HEK293 (cell line): ENCODE results near the gene MRPL20.

ENCODE experiments used
- CTCF ChIA-PET: fragments of 350-600 bp; formaldehyde crosslinking; extraction: SDS; loops from one replicate; lab custom pipeline; 2021; ENCODE audit warnings: antibody characterized with exemption; lab: Yijun Ruan, JAX
- POLR2A ChIA-PET: fragments of 300-600 bp; formaldehyde crosslinking; extraction: SDS; loops from one replicate; lab custom pipeline; 2020; ENCODE audit warnings: antibody characterized with exemption, inconsistent platforms; lab: Yijun Ruan, JAX
- H3K27ac ChIP-seq: fragments of 200-500 bp; sonication (Bioruptor generic); 2 replicates; pipeline ENCODE4 v1.5.1; 2014; ENCODE audit warnings: low read depth, low read length, control low read depth, inconsistent platforms; ENCODE audit errors: extremely low read depth
- H3K36me3 ChIP-seq, 2 experiments: fragments of 200-500 bp in 1 of 2; sonication (Bioruptor generic) in 1 of 2; 1 replicate in 1 of 2; 2 replicates in 1 of 2; pipeline ENCODE4 v1.5.1; 2014 to 2017; ENCODE audit warnings: inconsistent platforms in 2 of 2, low read length in 2 of 2; ENCODE audit not compliant: control insufficient read depth in 2 of 2, insufficient read depth in 1 of 2
- H3K4me1 ChIP-seq: fragments of 200-500 bp; sonication (Bioruptor generic); 2 replicates; pipeline ENCODE4 v1.5.1; 2014; ENCODE audit warnings: mild to moderate bottlenecking, low read length, inconsistent platforms; ENCODE audit not compliant: control insufficient read depth, insufficient read depth
- H3K4me3 ChIP-seq: 2 replicates; pipeline ENCODE4 v1.5.1; 2011; ENCODE audit warnings: low read depth, mild to moderate bottlenecking, control low read depth, low read length, moderate library complexity
- H3K9me3 ChIP-seq: fragments of 200-500 bp; sonication (Bioruptor generic); 2 replicates; pipeline ENCODE4 v1.5.1; 2014; ENCODE audit warnings: low read depth, low read length, inconsistent platforms; ENCODE audit not compliant: control insufficient read depth, insufficient read depth
- HOXD13 ChIP-seq: sonication (generic); formaldehyde crosslinking; IDR thresholded peaks from 2 replicates; pipeline ENCODE4 v1.8.0; 2022; ENCODE audit warnings: missing genetic modification reagents, borderline replicate concordance
- KLF1 ChIP-seq: fragments of 450-650 bp; formaldehyde crosslinking; IDR thresholded peaks from 2 replicates; pipeline ENCODE4 v1.5.1; 2016; ENCODE audit warnings: missing biosample characterization, missing genetic modification characterization
- KLF8 ChIP-seq: fragments of 450-650 bp; formaldehyde crosslinking; IDR thresholded peaks from 2 replicates; pipeline ENCODE4 v1.5.1; 2016; ENCODE audit warnings: missing biosample characterization, missing genetic modification characterization
- PATZ1 ChIP-seq: fragments of 450-650 bp; formaldehyde crosslinking; IDR thresholded peaks from 2 replicates; pipeline ENCODE4 v1.5.1; 2016; ENCODE audit warnings: missing biosample characterization, missing genetic modification characterization
- PBX3 ChIP-seq: sonication (generic); formaldehyde crosslinking; IDR thresholded peaks from 2 replicates; pipeline ENCODE4 v1.8.1; 2022; ENCODE audit warnings: mild to moderate bottlenecking, moderate library complexity, missing genetic modification reagents
- TSHZ1 ChIP-seq: fragments of 450-650 bp; formaldehyde crosslinking; IDR thresholded peaks from 2 replicates; pipeline ENCODE4 v1.5.1; 2016; ENCODE audit warnings: missing biosample characterization, missing genetic modification characterization, borderline replicate concordance
- ZEB2 ChIP-seq: fragments of 450-650 bp; formaldehyde crosslinking; IDR thresholded peaks from 2 replicates; pipeline ENCODE4 v1.5.1; 2016; ENCODE audit warnings: missing biosample characterization, missing genetic modification characterization
- ZFP3 ChIP-seq: fragments of 450-650 bp; formaldehyde crosslinking; IDR thresholded peaks from 2 replicates; pipeline ENCODE4 v1.5.1; 2016; ENCODE audit warnings: low read depth, missing biosample characterization, missing genetic modification characterization
- ZFP41 ChIP-seq: fragments of 450-650 bp; formaldehyde crosslinking; IDR thresholded peaks from 2 replicates; pipeline ENCODE4 v1.5.1; 2016; ENCODE audit warnings: missing biosample characterization, missing genetic modification characterization, borderline replicate concordance
- ZNF146 ChIP-seq: fragments of 450-650 bp; formaldehyde crosslinking; IDR thresholded peaks from 2 replicates; pipeline ENCODE4 v1.5.1; 2016; ENCODE audit warnings: missing biosample characterization, missing genetic modification characterization
- ZNF184 ChIP-seq: fragments of 450-650 bp; IDR thresholded peaks from 2 replicates; pipeline ENCODE4 v1.5.1; 2018; ENCODE audit warnings: missing biosample characterization, mild to moderate bottlenecking, missing genetic modification characterization
- ZNF19 ChIP-seq: fragments of 450-650 bp; formaldehyde crosslinking; IDR thresholded peaks from 2 replicates; pipeline ENCODE4; 2016; ENCODE audit warnings: missing biosample characterization, missing genetic modification characterization, low read depth
- ZNF266 ChIP-seq: fragments of 450-650 bp; formaldehyde crosslinking; IDR thresholded peaks from 2 replicates; pipeline ENCODE4 v1.5.1; 2016; ENCODE audit warnings: missing biosample characterization, missing genetic modification characterization, low read depth
- ZNF302 ChIP-seq: fragments of 450-650 bp; formaldehyde crosslinking; IDR thresholded peaks from 2 replicates; pipeline ENCODE4 v1.5.1; 2016; ENCODE audit warnings: missing biosample characterization, missing genetic modification characterization, low read depth
- ZNF394 ChIP-seq: fragments of 450-650 bp; formaldehyde crosslinking; IDR thresholded peaks from 2 replicates; pipeline ENCODE4 v1.5.1; 2016; ENCODE audit warnings: missing biosample characterization, missing genetic modification characterization, mild to moderate bottlenecking, moderate library complexity, borderline replicate concordance
- ZNF398 ChIP-seq: fragments of 450-650 bp; formaldehyde crosslinking; IDR thresholded peaks from 2 replicates; pipeline ENCODE4 v1.5.1; 2017; ENCODE audit warnings: missing biosample characterization, missing genetic modification characterization
- ZNF488 ChIP-seq: fragments of 450-650 bp; formaldehyde crosslinking; IDR thresholded peaks from 2 replicates; pipeline ENCODE4 v1.5.1; 2016; ENCODE audit warnings: missing biosample characterization, missing genetic modification characterization
- ZNF530 ChIP-seq: fragments of 450-650 bp; formaldehyde crosslinking; IDR thresholded peaks from 2 replicates; pipeline ENCODE4 v1.5.1; 2016; ENCODE audit warnings: low read depth, missing biosample characterization, missing genetic modification characterization
- ZNF580 ChIP-seq: fragments of 450-650 bp; formaldehyde crosslinking; IDR thresholded peaks from 2 replicates; pipeline ENCODE4 v1.5.1; 2016; ENCODE audit warnings: missing biosample characterization, missing genetic modification characterization
- ZNF600 ChIP-seq: fragments of 450-650 bp; formaldehyde crosslinking; IDR thresholded peaks from 2 replicates; pipeline ENCODE4 v1.5.1; 2016; ENCODE audit warnings: missing biosample characterization, missing genetic modification characterization
- ZNF645 ChIP-seq: fragments of 450-650 bp; formaldehyde crosslinking; IDR thresholded peaks from 2 replicates; pipeline ENCODE4; 2016; ENCODE audit warnings: missing biosample characterization, missing genetic modification characterization
- ZNF768 ChIP-seq: fragments of 450-650 bp; formaldehyde crosslinking; IDR thresholded peaks from 2 replicates; pipeline ENCODE4 v1.5.1; 2018; ENCODE audit warnings: missing biosample characterization, mild to moderate bottlenecking, missing genetic modification characterization
- ZNF830 ChIP-seq: fragments of 450-650 bp; IDR thresholded peaks from 2 replicates; pipeline ENCODE4 v1.5.0; 2018; ENCODE audit warnings: missing biosample characterization, missing genetic modification characterization, low read depth, mild to moderate bottlenecking, moderate library complexity

MRPL20 gene

GRCh38 chr1:1438531-1439381 is 31.7 kb upstream of the MRPL20 start:
- H3K27ac ChIP-seq: no peak overlapping the region
- TF ChIP-seq PBX3 (CRISPR knock-in tag): no peak
- TF ChIP-seq KLF8 (tag by site-specific recombination): no peak
- no peak for TF ChIP-seq ZEB2 (tag by site-specific recombination)
- no peak for TF ChIP-seq ZNF146
- no peak for TF ChIP-seq ZNF394
- no peak for TF ChIP-seq ZNF184 (tag by site-specific recombination)
- no peak for TF ChIP-seq TSHZ1 (tag by site-specific recombination)
- no peak for TF ChIP-seq HOXD13 (CRISPR knock-in tag)
- TF ChIP-seq ZFP3 (tag by site-specific recombination): no peak
- TF ChIP-seq ZNF266 (tag by site-specific recombination): no peak
- TF ChIP-seq ZNF580 (tag by site-specific recombination): no peak
- TF ChIP-seq ZNF530 (tag by site-specific recombination): no peak
- no peak for TF ChIP-seq ZNF398 (tag by site-specific recombination)
- no peak for TF ChIP-seq ZNF768 (tag by site-specific recombination)
- no peak overlapping the region for H3K4me3 ChIP-seq
- ChIA-PET CTCF (interaction anchor here (0.7 to 1.0 kb wide), 3 partner anchors 20 to 423 kb away, joined by 3 to 5 read pairs (median 3); partner anchors contain the start of gene MRPL20), POLR2A (no interaction called here)
- H3K36me3 ChIP-seq: peaks cover 0 to 9% of the 10 kb centered on the region in 2 experiments; a peak in 1 of 3 replicates
- H3K9me3 ChIP-seq: no peaks in the 10 kb centered on the region
- H3K4me1 ChIP-seq: no peaks in the 10 kb centered on the region

- no peak overlapping the region for H3K4me3 ChIP-seq
- no peaks in the 10 kb centered on the region for H3K9me3 ChIP-seq
- no peak overlapping the region for H3K27ac ChIP-seq
- CTCF ChIA-PET: interaction anchor here (0.6 to 1.3 kb wide), 4 partner anchors 20 to 67 kb away, joined by 3 to 5 read pairs (median 4); partner anchors contain the start of gene MRPL20
- H3K36me3 ChIP-seq: peaks cover 0 to 9% of the 10 kb centered on the region in 2 experiments; a peak in 1 of 3 replicates
- POLR2A ChIA-PET: no interaction called here
- no peaks in the 10 kb centered on the region for H3K4me1 ChIP-seq
- TF ChIP-seq ZNF19 (tag by site-specific recombination): no peak
- TF ChIP-seq ZNF488 (tag by site-specific recombination): no peak
- TF ChIP-seq ZNF830 (tag by site-specific recombination): no peak
- TF ChIP-seq ZNF645 (tag by site-specific recombination): no peak
- TF ChIP-seq PATZ1: no peak; the same call in 1 of the 2 replicates
- TF ChIP-seq ZNF302 (tag by site-specific recombination): no peak
- TF ChIP-seq KLF1 (tag by site-specific recombination): no peak
- TF ChIP-seq ZNF600: no peak
- no peak for TF ChIP-seq ZFP41 (tag by site-specific recombination)
Observed at GRCh38 chr1:1437904-1438376, 30.8 kb upstream of the MRPL20 start.
